Inflammatory macrophage treated with lipopolysaccharide for 4 hours (primary cell): ENCODE data around the gene BCL11B.

Experiments
- DNase-seq: peaks from one replicate; pipeline ENCODE4 v3.0.0-alpha.2; 2020

Gene BCL11B

GRCh38 chr14:99216191-99216590, 55.8 kb downstream of the BCL11B start:
- no peak for DNase-seq

- DNase-seq, result no peak
Measured at GRCh38 chr14:99215277-99215676, 56.7 kb downstream of the BCL11B start.

DNA sequence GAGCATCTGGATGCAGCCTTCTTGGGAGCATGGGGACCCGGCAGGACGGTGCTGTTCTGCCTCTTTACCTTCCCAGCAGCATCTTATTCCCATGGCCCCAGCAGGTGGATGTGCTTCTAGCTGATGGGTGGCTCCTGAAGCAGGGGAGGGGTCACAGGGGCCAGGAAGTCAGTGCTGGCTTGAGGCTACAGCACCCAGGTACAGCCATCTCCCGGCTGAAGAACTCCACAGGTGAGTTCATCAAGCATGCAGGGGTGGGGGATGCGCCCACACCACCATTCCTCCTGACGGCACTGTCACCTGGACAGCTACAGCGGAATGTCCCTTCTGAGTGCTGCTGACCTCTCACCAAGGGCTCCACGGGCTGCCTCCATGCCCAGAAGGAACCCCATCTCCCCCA, 57.3 kb downstream of the BCL11B start:
- no peak for DNase-seq

- DNase-seq, result no peak
Measured at GRCh38 chr14:99213527-99213971, 58.4 kb downstream of the BCL11B start.

DNA sequence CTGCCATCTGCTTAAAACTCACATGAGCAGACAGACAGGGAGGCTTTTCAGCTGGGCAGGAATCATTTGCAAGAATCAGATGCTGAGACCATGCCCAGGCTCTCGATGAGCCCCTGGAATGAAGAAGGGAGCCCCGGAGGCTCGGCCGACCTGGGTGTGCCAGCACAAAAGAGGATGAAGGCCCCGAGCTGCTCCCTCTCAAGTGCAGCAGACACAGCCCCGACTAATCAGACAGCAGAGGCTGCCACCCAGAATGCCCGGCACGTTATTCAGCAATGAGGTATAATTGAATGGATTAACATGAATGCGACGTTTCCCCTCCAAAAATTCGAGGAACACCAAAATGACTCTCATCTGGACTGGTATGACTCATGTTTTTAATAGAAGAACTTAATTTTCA, 58.9 kb downstream of the BCL11B start:
- DNase-seq, result no peak

DNA sequence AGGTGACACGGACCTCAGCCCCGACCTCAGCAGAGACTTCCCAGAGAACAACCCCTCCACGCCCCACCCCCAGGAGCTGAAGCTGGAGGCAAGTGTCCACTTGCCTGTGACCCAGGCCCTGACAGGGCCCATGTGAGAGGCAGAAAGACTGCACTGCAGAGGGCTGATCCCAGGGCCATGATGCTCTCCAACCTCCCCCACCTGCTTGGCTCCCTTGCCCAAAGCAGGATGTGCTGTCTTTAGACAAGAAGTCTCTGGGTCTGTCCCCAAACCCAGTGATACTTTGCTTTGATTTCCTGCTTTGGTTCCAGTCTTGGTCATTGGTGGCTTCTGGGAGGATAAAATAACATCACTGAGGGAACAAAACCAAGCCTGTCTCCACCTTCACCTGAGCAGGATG, 59.4 kb downstream of the BCL11B start:
- DNase-seq, result no peak

GRCh38 chr14:99212199-99212598, 59.8 kb downstream of the BCL11B start:
- DNase-seq, result no peak

- no peak for DNase-seq
Measured at GRCh38 chr14:99211410-99211809, 60.6 kb downstream of the BCL11B start.

DNA sequence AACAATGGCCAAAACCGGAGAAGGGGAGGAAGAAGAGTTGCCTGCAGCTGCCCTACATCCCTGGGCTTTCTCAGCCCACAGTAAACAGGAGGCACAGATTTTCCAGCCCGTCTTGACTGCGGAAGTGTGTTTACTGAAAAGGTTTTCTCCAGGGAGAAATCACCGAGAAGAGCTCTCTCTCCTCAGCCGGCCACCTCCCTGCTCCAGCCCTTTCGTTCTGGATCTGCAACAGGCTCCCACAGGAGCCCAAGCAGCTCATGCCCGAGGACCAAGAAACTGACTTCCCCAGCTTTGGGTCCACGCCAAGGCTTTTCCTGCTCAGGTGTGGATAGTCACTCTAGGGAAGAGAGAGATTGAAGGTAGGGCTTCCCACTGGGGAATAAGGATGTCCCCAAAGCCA, 61.7 kb downstream of the BCL11B start:
- no peak for DNase-seq

DNA sequence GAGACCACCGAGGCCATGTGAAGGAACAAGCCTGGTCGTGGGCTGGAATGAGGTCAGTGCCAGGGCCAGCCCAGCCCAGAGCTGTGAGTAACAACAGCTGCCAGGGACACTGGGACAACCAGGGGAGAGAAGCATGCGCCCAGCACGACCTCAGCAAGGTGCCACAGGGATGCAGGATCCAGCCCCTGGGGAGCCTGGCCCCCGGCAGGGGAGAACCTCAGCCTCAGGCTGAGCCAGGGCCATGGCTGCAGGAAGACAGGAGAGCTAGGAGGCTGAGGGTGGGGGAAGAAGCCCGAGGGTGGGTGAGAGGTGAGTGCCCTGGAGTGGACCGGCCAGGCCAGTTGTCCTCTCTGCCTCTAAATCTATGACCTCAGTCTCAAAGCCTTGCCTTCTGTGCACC, 62.6 kb downstream of the BCL11B start:
- DNase-seq, result no peak

- no peak for DNase-seq
Measured at GRCh38 chr14:99208318-99208717, 63.7 kb downstream of the BCL11B start.

DNA sequence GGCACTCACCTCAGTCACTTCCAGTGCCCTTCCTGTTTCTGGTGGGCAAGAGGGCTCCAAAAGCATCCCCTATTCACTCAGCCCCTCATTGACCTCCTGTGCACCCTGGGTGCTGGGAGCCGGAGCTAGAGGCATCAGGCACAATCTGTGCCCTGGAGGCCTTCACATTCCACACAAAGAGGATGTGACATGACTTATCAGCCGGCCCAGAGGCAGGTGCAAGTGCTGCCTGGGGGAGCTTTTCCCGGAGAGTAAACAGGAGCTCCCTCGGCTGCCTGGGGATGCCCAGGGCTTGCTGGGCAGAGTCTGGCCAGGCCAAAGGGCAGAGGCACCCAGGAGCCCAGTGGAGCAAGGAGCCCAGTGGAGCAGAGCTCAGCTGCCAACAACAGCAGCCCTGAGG, 64.5 kb downstream of the BCL11B start:
- DNase-seq, result no peak

DNA sequence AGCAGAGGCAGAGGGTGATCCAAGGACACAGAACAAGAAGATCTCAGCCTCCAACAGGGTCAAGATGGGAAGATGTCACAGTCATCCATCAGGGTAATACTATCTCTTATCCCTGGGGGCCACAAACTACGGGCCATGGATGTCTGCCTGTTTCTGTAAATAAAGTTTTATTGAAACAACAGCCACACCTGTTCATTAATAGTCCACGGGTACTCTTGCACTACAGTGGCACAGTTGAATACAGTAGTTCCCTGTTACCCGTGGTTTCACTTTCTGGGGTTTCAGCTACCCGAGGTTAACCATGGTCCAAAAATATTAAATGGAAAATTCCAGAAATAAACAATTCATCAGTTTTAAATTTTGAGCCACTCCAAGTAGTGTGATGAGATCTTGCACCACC, 65.9 kb downstream of the BCL11B start:
- no peak for DNase-seq

DNA sequence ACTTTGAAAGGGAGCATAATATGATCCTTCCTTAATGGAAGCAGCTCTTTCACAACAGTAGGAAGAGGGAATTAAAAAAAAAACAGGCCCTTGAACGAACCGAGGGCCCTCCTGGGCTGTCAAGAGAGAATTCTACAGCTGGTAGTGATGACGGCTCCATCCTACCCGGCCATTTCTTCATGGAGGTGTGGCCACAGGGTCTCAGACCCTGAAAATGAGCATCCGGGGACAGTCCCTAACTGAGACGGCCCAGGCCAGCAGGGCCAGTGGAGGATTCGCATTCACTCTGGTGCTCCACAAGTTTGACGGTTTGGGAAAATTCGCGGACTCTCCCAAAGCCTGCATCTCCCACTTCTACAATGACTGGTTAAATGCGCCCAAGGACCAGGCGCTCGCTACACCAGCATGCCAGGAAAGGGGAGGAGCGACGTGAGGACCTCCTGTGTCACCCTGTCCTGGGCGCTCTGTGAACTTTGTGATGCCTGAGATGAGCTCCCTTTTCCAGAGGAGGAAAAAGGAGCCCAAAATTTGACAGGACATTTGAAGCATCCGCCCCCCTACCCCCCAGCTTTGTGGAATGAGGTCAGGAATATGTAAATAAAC, 66.8 kb downstream of the BCL11B start:
- DNase-seq, result no peak

GRCh38 chr14:99203801-99204200, 68.2 kb downstream of the BCL11B start:
- DNase-seq, result no peak

GRCh38 chr14:99203080-99203479, 68.9 kb downstream of the BCL11B start:
- DNase-seq, result no peak

GRCh38 chr14:99202516-99202915, 69.5 kb downstream of the BCL11B start:
- DNase-seq, result no peak

- no peak for DNase-seq
Measured at GRCh38 chr14:99201351-99202073, 70.5 kb downstream of the BCL11B start.

DNA sequence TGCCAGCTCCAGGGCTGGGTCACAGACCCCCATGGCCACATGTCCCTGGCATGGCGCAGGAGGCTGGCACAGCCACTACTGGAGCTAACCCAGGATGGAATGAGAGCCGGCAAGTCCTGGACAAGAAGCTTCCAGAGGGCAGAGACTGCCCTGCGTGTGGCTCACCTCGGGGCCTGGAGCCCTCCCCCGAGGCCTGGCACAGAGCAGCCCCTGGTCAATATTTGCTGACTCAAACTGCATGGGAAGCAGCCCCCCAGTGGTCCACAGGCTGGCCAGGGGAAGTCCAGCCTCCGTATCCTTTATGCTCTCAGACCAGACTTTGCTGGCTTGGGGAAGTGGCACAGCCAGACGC, 71.4 kb downstream of the BCL11B start:
- no peak for DNase-seq

DNA sequence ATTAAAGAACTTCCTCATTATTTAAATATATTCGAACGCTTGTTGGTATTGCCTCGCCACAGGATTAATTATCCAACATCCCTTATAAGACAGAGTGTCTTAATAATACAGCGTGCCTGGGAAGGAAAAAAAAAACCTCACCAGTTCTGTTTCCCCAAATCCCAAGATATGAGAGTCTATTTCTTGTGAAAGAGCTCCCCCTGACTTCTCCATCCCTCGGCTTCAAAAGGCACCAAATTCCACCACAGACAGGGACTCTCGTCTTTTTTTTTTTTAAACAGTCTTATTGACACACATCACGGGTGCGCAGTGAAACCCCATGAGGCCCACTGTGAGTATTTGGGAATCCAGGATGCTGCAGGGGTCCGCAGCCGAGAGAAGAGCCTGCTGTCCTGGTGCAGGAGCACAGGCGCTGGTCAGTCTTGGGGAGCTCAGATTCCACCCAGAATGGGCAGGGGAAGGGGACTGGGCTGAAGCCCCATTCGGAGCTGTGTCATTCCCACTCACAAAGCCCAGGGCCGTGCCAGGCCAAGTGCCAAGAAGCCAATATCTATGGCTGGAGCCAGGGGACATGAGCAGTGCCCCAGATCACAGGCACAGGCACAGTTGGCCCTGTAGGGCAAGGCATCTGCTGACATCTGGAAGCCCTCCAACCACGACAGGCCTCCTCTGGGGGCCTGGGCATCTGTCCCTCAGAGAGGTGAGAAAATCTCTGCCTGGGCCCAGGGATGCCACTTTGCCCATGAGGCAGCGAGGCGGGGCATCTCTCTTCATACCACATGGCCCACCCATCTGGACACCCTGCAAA, 71.9 kb downstream of the BCL11B start:
- no peak for DNase-seq

DNA sequence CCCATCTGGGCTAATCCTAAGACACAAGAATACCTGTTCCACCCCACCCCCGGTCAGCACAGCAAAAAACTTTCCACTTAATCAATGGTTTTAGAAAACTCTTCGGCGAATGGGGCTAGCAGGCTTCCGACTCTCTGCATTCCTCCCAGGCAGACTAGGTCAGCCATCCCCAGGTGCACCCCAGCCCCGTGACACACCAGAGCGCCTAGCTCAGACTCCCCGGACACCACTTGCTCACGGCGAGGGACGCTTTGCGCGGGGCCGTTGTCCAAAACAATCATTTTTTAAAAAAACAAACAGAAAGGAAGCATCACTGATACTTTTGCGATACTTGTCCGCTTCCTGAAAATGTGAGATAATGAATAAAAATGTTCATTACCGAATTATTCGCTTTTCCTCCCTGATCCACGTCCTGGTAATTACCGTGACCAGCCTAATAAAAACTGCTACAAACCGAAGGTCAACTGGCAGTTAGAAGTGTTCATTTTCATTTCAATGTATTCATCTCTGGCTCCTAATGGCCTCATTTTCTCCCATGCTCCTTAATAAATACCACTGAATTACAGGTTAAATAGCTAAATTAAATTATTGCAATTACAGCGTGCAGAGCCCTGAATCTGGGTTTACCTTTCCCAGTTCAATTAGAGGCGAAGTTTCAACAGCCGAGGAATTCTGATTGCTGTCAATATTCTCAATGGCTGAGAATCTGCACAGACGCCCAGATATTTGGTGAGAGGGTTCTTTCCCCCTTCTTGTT, 73.1 kb downstream of the BCL11B start:
- no peak for DNase-seq

GRCh38 chr14:99196310-99196650, 75.7 kb downstream of the BCL11B start:
- no peak for DNase-seq

DNA sequence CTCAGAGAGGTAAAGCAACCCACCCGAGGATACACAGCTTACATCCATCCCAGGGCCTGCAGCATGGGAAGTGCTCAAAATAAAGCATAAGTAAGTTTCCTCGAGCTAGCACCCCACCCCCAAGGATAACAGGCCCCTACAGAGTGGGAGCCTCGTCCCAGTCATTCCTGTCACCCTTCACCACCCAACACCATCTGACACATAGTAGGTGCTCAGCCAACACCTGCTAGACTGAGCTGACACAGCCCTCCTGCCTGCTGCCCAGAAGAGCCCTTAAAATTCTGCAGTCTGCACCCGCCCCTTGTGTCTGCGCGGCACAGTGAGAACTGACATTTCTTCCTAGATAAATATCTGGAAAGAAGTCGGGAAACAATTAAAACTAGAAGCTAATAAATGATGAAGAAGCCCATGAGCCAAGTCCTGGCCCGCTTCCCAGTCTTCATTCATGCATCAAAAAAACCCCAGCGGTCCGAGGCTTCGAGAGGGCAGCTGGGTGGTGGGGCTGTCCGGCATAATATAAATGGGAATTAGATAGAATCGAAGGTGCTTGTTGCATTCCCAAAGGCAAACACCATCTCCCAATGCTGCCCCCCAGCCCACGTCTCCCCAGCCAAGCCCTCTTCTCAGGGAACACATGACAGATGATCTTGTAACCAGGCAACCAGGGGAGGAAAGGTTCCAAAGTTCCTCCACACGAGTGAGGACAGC, 76.2 kb downstream of the BCL11B start:
- DNase-seq, result no peak
